HepG2 (cell line): ENCODE results near the gene PLA2R1. TPM values are rescaled to one million over a fixed set of nuclear protein-coding genes. Genes with fewer than 3 reads are reported as not detected.
A peak's percentile ranks its signal among the peaks of the same experiment; 100 is the strongest.

Experiments
- AKNA ChIP-seq: sonication (generic); formaldehyde crosslinking; IDR thresholded peaks from 2 replicates; pipeline ENCODE4 v1.4.0; 2020; ENCODE audit warnings: missing genetic modification reagents, borderline replicate concordance
- BHLHE40 ChIP-seq: IDR thresholded peaks from 2 replicates; pipeline ENCODE4 v1.6.1; 2011; ENCODE audit warnings: low read length, improper control_type of control experiment
- CAMTA2 ChIP-seq: sonication (generic); formaldehyde crosslinking; IDR thresholded peaks from 2 replicates; pipeline ENCODE4 v1.4.0; 2020; ENCODE audit warnings: mild to moderate bottlenecking, missing genetic modification reagents, borderline replicate concordance
- HOXA5 ChIP-seq: sonication (generic); formaldehyde crosslinking; IDR thresholded peaks from 2 replicates; pipeline ENCODE4 v1.4.0; 2020; ENCODE audit warnings: missing genetic modification reagents
- HOXA9 ChIP-seq: sonication (generic); formaldehyde crosslinking; IDR thresholded peaks from 2 replicates; pipeline ENCODE4 v1.8.1; 2022; ENCODE audit warnings: missing genetic modification reagents, mild to moderate bottlenecking, moderate library complexity, borderline replicate concordance
- KLF12 ChIP-seq: sonication (generic); formaldehyde crosslinking; IDR thresholded peaks from 2 replicates; pipeline ENCODE4 v1.4.0; 2020; ENCODE audit warnings: missing genetic modification reagents, borderline replicate concordance
- MLXIP ChIP-seq: sonication (generic); formaldehyde crosslinking; IDR thresholded peaks from 2 replicates; pipeline ENCODE4 v1.9.0; 2021; ENCODE audit warnings: missing genetic modification reagents, borderline replicate concordance
- MTA3 ChIP-seq: sonication (generic); formaldehyde crosslinking; IDR thresholded peaks from 2 replicates; pipeline ENCODE4 v1.4.0; 2020; ENCODE audit warnings: missing genetic modification reagents
- PHF20 ChIP-seq: sonication (generic); formaldehyde crosslinking; IDR thresholded peaks from 2 replicates; pipeline ENCODE4 v1.5.0; 2020; ENCODE audit warnings: mild to moderate bottlenecking, missing genetic modification reagents
- POLR2AphosphoS2 ChIP-seq: IDR thresholded peaks from 2 replicates; pipeline ENCODE4 v1.6.1; 2011; ENCODE audit warnings: low read depth, low read length, improper control_type of control experiment
- PRDM4 ChIP-seq: sonication (generic); formaldehyde crosslinking; IDR thresholded peaks from 2 replicates; pipeline ENCODE4 v1.9.0; 2021; ENCODE audit warnings: missing genetic modification reagents, borderline replicate concordance
- SNAPC5 ChIP-seq: sonication (generic); formaldehyde crosslinking; IDR thresholded peaks from 2 replicates; pipeline ENCODE4 v1.8.1; 2023; ENCODE audit warnings: mild to moderate bottlenecking, missing genetic modification reagents, borderline replicate concordance
- TSC22D2 ChIP-seq: sonication (generic); formaldehyde crosslinking; IDR thresholded peaks from 2 replicates; pipeline ENCODE4 v1.5.1; 2020; ENCODE audit warnings: missing genetic modification reagents, mild to moderate bottlenecking, borderline replicate concordance
- YEATS4 ChIP-seq: sonication (generic); formaldehyde crosslinking; IDR thresholded peaks from 2 replicates; pipeline ENCODE4 v1.4.0; 2020; ENCODE audit warnings: missing genetic modification reagents, borderline replicate concordance
- ZFAT ChIP-seq: sonication (generic); formaldehyde crosslinking; conservative IDR thresholded peaks from 2 replicates; pipeline ENCODE4 v1.8.1; 2023; ENCODE audit warnings: missing genetic modification reagents, inconsistent platforms
- ZFP82 ChIP-seq: sonication (generic); formaldehyde crosslinking; IDR thresholded peaks from 2 replicates; pipeline ENCODE4 v1.5.1; 2020; ENCODE audit warnings: mild to moderate bottlenecking, missing genetic modification reagents, borderline replicate concordance
- ZNF44 ChIP-seq: sonication (generic); formaldehyde crosslinking; IDR thresholded peaks from 2 replicates; pipeline ENCODE4 v1.5.1; 2020; ENCODE audit warnings: mild to moderate bottlenecking, missing genetic modification reagents
- ZSCAN29 ChIP-seq: sonication (generic); formaldehyde crosslinking; conservative IDR thresholded peaks from 2 replicates; pipeline ENCODE4 v1.4.0; 2020; ENCODE audit warnings: mild to moderate bottlenecking, missing genetic modification reagents
- polyA plus RNA-seq, 8 experiments: library from polyadenylated mRNA; depleted of rRNA in 3 of 8; stranded (reverse) in 7 of 8; unstranded in 1 of 8; fragments of >200 nt; fragmentation: Illumina TruSeq in 4 of 8; extraction: Trizol in 4 of 8; gene quantifications; 2 replicates each; pipeline versions ENCODE4 v1.2.1 to v1.2.3, GENCODE V29; 2011 to 2016; ENCODE audit warnings: low read depth in 4 of 8, missing spikeins in 1 of 8, mixed read lengths in 1 of 8; ENCODE audit not compliant: insufficient read depth in 1 of 8
- total RNA-seq, 5 experiments: library from RNA; depleted of rRNA; stranded (reverse); fragments of >200 nt; fragmentation: Illumina TruSeq; extraction: Trizol; gene quantifications; 2 replicates each; pipeline ENCODE4 v1.2.3, GENCODE V29; 2016; ENCODE audit warnings: low read depth in 1 of 5

The PLA2R1 gene
- total and polyA plus RNA-seq, 2 of the 13 experiments (the other 11 are each of a cell fraction or from before 2014, with no cell fraction given) = not detected

- TF ChIP-seq MLXIP (CRISPR knock-in tag) = no peak
- no peak for TF ChIP-seq TSC22D2
- TF ChIP-seq POLR2AphosphoS2 = no peak
- 0 out of 2 replicates have a peak, but pooled peaks have one; percentile 29 for TF ChIP-seq ZSCAN29 (CRISPR knock-in tag)
- TF ChIP-seq PRDM4 (CRISPR knock-in tag) = no peak
- no peak for TF ChIP-seq PHF20 (CRISPR knock-in tag)
- 0 out of 2 replicates have a peak, but pooled peaks have one; percentile 9 for TF ChIP-seq BHLHE40
- TF ChIP-seq HOXA9 = no peak
- no peak for TF ChIP-seq YEATS4 (CRISPR knock-in tag)
- no peak for TF ChIP-seq SNAPC5 (CRISPR knock-in tag)
- no peak for TF ChIP-seq CAMTA2
- no peak for TF ChIP-seq AKNA
- no peak for TF ChIP-seq MTA3 (CRISPR knock-in tag)
- no peak for TF ChIP-seq HOXA5
- TF ChIP-seq KLF12 (CRISPR knock-in tag) = no peak
- TF ChIP-seq ZNF44 (CRISPR knock-in tag) = no peak
- no peak for TF ChIP-seq ZFAT (CRISPR knock-in tag)
- TF ChIP-seq ZFP82 = no peak
These were observed 140.5 kb downstream of the PLA2R1 start (continued) for GRCh38 chr2:159921752-159922404.
